Spinal cord (tissue), 10 donors: ENCODE results near the gene HEBP1. TPM values are rescaled to one million over a fixed set of nuclear protein-coding genes. Genes with fewer than 3 reads are reported as not detected.

ENCODE experiments used
- DNase-seq, 6 donors: peaks; one replicate each; pipeline versions ENCODE4 v3.0.0 to v3.0.0-alpha.2; 2013 to 2015; ENCODE audit warnings: low spot score in 6 of 6, low read depth in 4 of 6
- H3K27ac ChIP-seq: one replicate; pipeline ENCODE4 v1.5.1; 2013; ENCODE audit warnings: low read depth, low read length, control low read depth
- H3K27me3 ChIP-seq: one replicate; pipeline ENCODE4 v1.6.1; 2013; ENCODE audit warnings: low read length; ENCODE audit not compliant: control insufficient read depth, insufficient read depth
- H3K36me3 ChIP-seq: one replicate; pipeline ENCODE4 v1.6.1; 2013; ENCODE audit warnings: low read length; ENCODE audit not compliant: control insufficient read depth, insufficient read depth
- H3K4me1 ChIP-seq: one replicate; pipeline ENCODE4 v1.6.1; 2013; ENCODE audit warnings: low read length; ENCODE audit not compliant: control insufficient read depth, insufficient read depth
- H3K4me3 ChIP-seq: one replicate; pipeline ENCODE4 v1.5.1; 2013; ENCODE audit warnings: low read depth, low read length, control low read depth
- H3K9me3 ChIP-seq: one replicate; pipeline ENCODE4 v1.6.1; 2013; ENCODE audit warnings: low read length; ENCODE audit not compliant: control insufficient read depth, insufficient read depth
- WGBS: methylation state at CpG from one replicate; pipeline ENCODE4 v1.1.5; 2013; ENCODE audit warnings: missing lambda C conversion rate; ENCODE audit not compliant: insufficient coverage; 5-methylcytosine and 5-hydroxymethylcytosine counted together
- polyA plus RNA-seq, 2 donors: library from polyadenylated mRNA; unstranded; fragments of 120-200 nt; gene quantifications; one replicate each; pipeline ENCODE4 v1.2.1, GENCODE V29; 2013; ENCODE audit not compliant: insufficient read length in 2 of 2
- total RNA-seq, 2 donors: library from RNA; depleted of rRNA in 1 of 2; stranded (reverse); fragments of 120-200 nt in 1 of 2; fragments of >200 nt in 1 of 2; gene quantifications; one replicate each; pipeline versions ENCODE4 v1.2.3 to v1.2.4, GENCODE V29; 2013 to 2014
- donor health status: healthy.

HEBP1 gene
- total and polyA plus RNA-seq, 4 donors = 16.8 to 39.4 (median 24.8) TPM

DNA sequence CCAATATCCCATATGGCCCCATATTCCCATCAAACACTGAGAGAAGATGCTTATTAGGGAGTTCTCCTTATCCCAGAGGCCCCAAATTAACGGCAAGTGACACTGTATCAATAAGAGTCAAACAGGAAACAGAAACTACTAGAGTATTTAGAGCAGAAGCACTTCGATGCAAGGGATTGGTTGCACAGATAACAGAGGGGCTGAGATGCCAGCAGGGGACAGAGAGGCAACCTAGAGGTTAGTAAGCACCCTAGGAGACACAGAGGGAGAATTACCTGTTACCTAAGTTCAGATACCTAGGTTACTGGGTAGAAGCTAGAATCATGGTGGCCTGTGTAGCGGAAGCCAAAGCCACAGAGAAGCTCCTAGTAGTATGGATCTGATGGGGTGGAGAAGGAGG, 2.9 kb downstream of the HEBP1 start:
- no peaks in the 10 kb centered on the region for H3K9me3 ChIP-seq
- no peak for DNase-seq
- no peaks in the 10 kb centered on the region for H3K27me3 ChIP-seq
- H3K27ac ChIP-seq = no peak overlapping the region
- peaks cover 17% of the 10 kb centered on the region for H3K4me1 ChIP-seq
- no peaks in the 10 kb centered on the region for H3K36me3 ChIP-seq
- 100% methylated on average over 1 of the region's 3 CpGs for WGBS
- no peak overlapping the region for H3K4me3 ChIP-seq

DNA sequence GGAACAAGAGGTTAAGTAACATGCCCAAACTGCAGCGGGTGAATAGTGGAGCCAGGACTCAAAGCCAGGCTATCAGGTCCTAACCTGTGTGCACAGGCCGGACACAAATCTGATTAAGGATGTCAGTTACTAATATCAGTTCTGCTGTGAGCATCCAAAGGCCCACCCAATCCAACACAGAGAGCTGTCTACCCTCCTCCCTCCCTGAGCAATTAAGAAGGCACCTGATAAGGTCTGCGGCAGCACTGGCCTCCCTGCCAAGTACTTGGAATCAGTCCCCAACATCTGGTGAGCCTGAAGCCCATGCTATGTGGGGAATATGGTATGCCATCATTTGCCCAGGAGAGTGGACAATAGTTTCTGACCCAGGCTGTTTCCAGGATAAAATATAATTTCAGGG, 3.9 kb downstream of the HEBP1 start:
- H3K27ac ChIP-seq = no peak overlapping the region
- H3K4me1 ChIP-seq = peaks cover 9% of the 10 kb centered on the region
- H3K27me3 ChIP-seq = no peaks in the 10 kb centered on the region
- DNase-seq = no peak
- no peaks in the 10 kb centered on the region for H3K36me3 ChIP-seq
- WGBS = 70% methylated on average over 2 of the region's 3 CpGs
- no peak overlapping the region for H3K4me3 ChIP-seq
- no peaks in the 10 kb centered on the region for H3K9me3 ChIP-seq

DNA sequence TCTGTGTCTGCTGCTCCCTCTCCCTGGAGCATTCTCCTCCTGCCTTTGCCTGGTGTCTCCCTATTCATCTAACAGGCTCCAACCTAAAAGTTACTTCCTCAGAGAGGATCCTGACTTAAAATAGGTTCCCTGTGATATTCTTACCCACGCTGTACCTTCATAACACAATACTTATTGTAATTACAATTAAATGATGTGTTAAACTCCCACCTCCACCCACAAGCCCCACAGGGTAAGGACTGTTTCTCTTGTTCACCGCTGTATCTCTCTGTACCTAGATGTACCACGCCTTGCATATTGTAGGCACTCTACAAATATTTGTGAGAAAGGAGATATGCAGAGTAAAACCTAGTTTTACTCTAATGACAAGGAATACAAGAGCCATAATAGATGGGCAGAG, 5.0 kb downstream of the HEBP1 start:
- Histone ChIP-seq H3K36me3 (no peaks in the 10 kb centered on the region), H3K4me3 (no peak overlapping the region), H3K27me3 (no peaks in the 10 kb centered on the region), H3K9me3 (no peaks in the 10 kb centered on the region), H3K27ac (no peak overlapping the region), H3K4me1 (peaks cover 4% of the 10 kb centered on the region)
- DNase-seq = no peak
- whole genome bisulfite sequencing = no CpG with 5 or more reads among the region's 3 CpGs

DNA sequence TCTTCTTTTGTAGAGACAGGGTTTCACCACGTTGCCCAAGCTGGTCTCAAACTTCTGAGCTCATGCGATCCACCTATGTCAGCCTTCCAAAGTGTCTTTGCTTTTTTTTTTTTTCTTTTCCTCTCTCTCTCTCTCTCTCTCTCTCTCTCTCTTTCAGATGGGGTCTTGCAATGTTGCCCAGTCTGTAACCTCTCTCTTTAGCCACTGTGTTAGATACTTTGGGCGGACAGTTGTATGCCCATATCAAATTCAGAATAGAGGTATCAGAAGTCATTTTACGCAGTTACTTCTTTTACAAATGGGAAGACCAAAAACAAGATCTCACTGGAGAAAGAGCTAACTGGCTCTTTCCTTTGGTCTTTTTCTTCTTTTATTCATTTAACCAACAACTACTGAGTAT, 6.7 kb downstream of the HEBP1 start:
- WGBS = 90% methylated on average over 2 of the region's 4 CpGs
- Histone ChIP-seq H3K27ac (peak overlapping the region; percentile 4), H3K27me3 (no peaks in the 10 kb centered on the region), H3K36me3 (peaks cover 5% of the 10 kb centered on the region), H3K9me3 (no peaks in the 10 kb centered on the region), H3K4me3 (no peak overlapping the region), H3K4me1 (no peaks in the 10 kb centered on the region)
- DNase-seq = no peak

DNA sequence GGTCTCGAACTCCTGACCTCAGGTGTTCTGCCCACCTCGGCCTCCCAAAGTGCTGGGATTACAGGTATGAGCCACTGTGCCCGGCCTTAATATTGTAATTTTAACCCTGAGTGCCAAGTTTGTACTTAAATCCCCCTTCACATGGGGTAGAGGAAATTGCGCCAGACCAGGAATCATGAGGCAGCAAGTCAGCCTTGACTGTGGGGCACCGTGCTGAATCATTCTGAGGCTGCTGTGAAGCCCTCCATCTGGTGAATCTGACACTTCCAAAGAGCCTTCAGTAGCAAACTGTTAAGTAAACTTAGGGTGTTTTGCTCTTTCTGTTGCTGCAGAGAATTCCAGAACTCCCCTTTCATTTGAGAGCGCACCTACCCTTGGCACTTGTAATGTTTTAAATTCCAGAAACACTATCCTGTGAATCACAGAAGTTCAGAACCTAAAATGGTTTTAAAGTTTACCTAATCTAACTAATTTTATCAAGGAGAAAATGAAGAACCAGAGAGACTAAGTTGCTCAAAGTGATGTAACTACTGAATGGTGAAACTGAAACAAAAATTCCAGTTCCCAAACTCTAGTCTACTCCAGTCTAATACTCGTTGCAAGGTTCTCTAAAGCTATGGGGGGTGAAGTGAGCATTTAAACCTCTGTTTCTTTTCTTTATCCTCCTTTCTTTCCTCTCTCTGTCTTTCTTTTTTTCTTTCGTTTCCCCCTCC, 7.5 kb downstream of the HEBP1 start:
- H3K27me3 ChIP-seq = no peaks in the 10 kb centered on the region
- peaks cover 6% of the 10 kb centered on the region for H3K36me3 ChIP-seq
- WGBS = 70% methylated on average over 5 of the region's 8 CpGs
- H3K27ac ChIP-seq = peak overlapping the region; percentile 45
- no peaks in the 10 kb centered on the region for H3K9me3 ChIP-seq
- H3K4me3 ChIP-seq = no peak overlapping the region
- peak in 1 of 6 donors; percentile 43 for DNase-seq
- no peaks in the 10 kb centered on the region for H3K4me1 ChIP-seq

DNA sequence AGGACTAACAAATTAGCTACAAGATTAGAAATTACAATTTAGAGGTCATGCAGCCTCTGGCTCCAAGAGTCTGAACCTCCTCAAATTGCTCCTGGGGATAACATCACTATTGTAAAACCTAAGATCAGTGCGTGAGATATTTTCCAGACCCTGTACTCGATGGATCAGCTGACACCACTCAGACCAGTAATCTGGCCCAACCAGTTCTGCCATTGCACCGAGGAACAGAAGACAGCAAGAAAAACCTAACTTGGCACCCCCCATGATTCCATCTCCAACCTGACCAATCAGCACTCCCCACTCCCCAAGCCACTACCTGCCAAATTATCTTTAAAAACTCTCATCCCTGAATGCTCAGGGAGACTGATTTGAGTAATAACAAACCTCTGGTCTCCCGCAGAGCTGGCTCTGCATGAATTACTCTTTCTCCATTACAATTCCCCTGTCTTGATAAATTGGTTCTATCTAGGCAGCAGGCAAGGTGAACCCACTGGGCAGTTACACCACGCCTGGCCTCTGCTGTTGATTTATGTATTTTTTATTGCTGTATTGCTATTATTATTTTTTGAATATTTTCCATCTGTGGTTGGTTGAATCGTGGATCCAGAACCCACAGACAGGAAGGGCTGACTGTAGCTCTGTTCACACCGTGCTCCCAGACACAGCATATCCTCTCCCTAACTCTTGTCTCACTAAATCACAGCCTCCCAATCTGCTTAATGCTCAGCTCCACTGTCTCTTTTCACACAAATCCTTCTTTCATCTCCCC, 9.2 kb downstream of the HEBP1 start:
- Histone ChIP-seq H3K4me3 (no peak overlapping the region), H3K9me3 (no peaks in the 10 kb centered on the region), H3K27ac (no peak overlapping the region), H3K4me1 (no peaks in the 10 kb centered on the region), H3K36me3 (peaks cover 12% of the 10 kb centered on the region), H3K27me3 (no peaks in the 10 kb centered on the region)
- DNase-seq = peak in 1 of 6 donors; percentile 49
- 57% methylated on average over 4 of the region's 7 CpGs for WGBS

DNA sequence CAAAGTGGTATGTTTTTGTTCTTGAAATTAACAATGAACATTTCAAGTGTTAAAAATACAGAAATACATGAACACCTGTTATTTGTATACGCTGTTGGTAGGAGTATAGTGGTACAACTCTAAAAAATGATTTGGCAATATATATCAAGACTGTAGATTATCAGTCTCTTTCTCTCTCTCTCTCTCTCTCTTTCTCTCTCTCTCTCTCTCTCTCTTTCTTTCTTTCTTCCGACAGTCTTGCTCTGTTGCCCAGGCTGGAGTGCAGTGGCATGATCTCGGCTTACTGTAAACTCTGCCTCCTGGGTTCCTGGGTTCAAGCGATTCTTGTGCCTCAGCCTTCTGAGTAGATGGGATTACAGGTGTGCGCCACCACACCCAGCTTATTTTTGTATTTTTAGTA, 12.6 kb downstream of the HEBP1 start:
- no peak overlapping the region for H3K27ac ChIP-seq
- no peaks in the 10 kb centered on the region for H3K27me3 ChIP-seq
- no CpG with 5 or more reads among the region's 5 CpGs for WGBS
- peaks cover 12% of the 10 kb centered on the region for H3K36me3 ChIP-seq
- no peak overlapping the region for H3K4me3 ChIP-seq
- H3K4me1 ChIP-seq = no peaks in the 10 kb centered on the region
- no peak for DNase-seq
- no peaks in the 10 kb centered on the region for H3K9me3 ChIP-seq

DNA sequence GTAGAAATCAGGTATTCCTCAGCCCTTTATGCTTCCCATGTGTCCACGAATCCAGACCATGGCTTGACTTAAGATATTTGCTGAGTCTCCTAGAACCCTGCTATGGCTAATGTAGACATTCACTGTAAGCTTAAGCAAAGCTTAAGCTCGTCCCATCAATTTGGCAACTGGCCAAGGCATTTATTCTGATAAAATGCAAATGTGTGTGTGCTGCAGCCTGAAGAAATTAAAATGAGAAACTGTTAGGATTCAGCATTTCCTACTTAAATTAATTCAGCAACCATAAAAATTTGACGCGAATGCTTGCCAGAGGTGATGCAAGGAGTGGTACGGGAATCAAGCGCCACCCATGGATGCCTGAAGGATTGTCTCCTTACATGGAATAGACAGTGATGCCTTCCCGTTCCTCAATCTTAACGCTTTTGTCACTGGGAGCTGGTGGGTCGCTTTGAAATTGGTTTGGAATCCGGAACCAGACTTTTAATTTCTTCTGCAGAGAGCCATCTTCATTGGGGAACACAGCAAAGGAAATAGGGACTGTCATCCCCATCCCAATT, 13.2 kb downstream of the HEBP1 start:
- WGBS = 93% methylated on average over 8 of the region's 10 CpGs
- Histone ChIP-seq H3K4me1 (no peaks in the 10 kb centered on the region), H3K36me3 (peaks cover 12% of the 10 kb centered on the region), H3K27me3 (no peaks in the 10 kb centered on the region), H3K4me3 (no peak overlapping the region), H3K27ac (no peak overlapping the region), H3K9me3 (no peaks in the 10 kb centered on the region)
- peak in 2 of 6 donors; percentile 56 to 73 for DNase-seq

DNA sequence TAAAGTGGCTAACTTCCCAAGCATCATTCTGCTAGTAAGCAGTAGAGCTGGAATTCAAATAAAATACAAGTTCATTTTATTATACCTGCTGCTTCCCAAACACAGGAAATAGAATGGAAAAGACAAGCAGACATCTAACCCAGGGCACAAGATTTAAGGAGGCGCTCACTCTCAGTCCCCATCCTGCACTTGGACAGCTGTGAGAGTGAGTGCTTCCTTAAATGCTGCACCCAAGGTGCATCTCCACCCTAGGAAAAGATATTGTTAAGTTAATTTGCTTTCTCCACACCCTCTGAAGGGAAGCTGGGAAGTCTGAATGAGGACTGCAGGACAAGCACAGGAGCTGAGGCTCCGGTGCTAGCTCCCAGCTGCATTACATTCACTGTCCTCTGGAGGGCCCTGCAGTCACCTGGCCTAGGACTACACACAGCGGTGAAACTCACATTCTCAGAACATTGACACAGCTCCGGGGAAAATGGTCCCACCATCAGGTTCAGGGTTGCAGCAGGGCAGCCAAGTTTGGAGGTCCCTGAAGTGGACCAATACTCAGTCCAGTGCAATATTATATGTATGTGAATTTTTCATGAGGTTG, 14.2 kb downstream of the HEBP1 start:
- Histone ChIP-seq H3K4me3 (no peak overlapping the region), H3K9me3 (no peaks in the 10 kb centered on the region), H3K4me1 (no peaks in the 10 kb centered on the region), H3K27me3 (no peaks in the 10 kb centered on the region), H3K36me3 (peaks cover 12% of the 10 kb centered on the region), H3K27ac (no peak overlapping the region)
- no peak for DNase-seq
- WGBS = 71% methylated on average over 2 of the region's 4 CpGs
